GM21381 (cell line): Measurements from ENCODE around the gene TCP11L1.
"Not testable (repeated sequence)": the region's sequence is repeated elsewhere in the genome, so short reads cannot be mapped to it uniquely, and the experiment has no call there.

Source experiments
- ATAC-seq: cut with Tn5 transposase; IDR thresholded peaks from one replicate; pipeline ENCODE4 v1.9.1; 2021; ENCODE audit warnings: mild to moderate bottlenecking, moderate library complexity; ENCODE audit not compliant: unreplicated experiment

The TCP11L1 gene

GRCh38 chr11:33064033-33064825, 24.9 kb downstream of the TCP11L1 start:
- ATAC-seq = no peak

GRCh38 chr11:33064866-33065265, 25.5 kb downstream of the TCP11L1 start:
- no peak for ATAC-seq

- ATAC-seq = no peak
Measured at GRCh38 chr11:33065445-33066178, 26.2 kb downstream of the TCP11L1 start.

- ATAC-seq = no peak
Measured at GRCh38 chr11:33067294-33067693, 27.9 kb downstream of the TCP11L1 start.

- no peak for ATAC-seq
Measured at GRCh38 chr11:33068611-33069340, 29.4 kb downstream of the TCP11L1 start.

GRCh38 chr11:33072465-33072864, 33.1 kb downstream of the TCP11L1 start:
- no peak for ATAC-seq

- no peak for ATAC-seq
Measured at GRCh38 chr11:33083918-33084317, 44.5 kb downstream of the TCP11L1 start.

GRCh38 chr11:33086017-33086416, 46.6 kb downstream of the TCP11L1 start:
- ATAC-seq = no peak

- no peak for ATAC-seq
Measured at GRCh38 chr11:33089776-33090175, 50.4 kb downstream of the TCP11L1 start.

- no peak for ATAC-seq
Measured at GRCh38 chr11:33094157-33094556, 54.8 kb downstream of the TCP11L1 start.

- no peak for ATAC-seq
Measured at GRCh38 chr11:33103836-33104235, 64.5 kb downstream of the TCP11L1 start.

GRCh38 chr11:33109294-33109895, 70.0 kb downstream of the TCP11L1 start:
- ATAC-seq = no peak

- no peak for ATAC-seq
Measured at GRCh38 chr11:33110083-33110482, 70.7 kb downstream of the TCP11L1 start.

- no peak for ATAC-seq
Measured at GRCh38 chr11:33116535-33116934, 77.2 kb downstream of the TCP11L1 start.

- not testable (repeated sequence) for ATAC-seq
Measured at GRCh38 chr11:33122696-33123095, 83.3 kb downstream of the TCP11L1 start.
